NCI-H1694 (cell line): ENCODE data around the gene STK25.
"Not testable (repeated sequence)": the region's sequence is repeated elsewhere in the genome, so short reads cannot be mapped to it uniquely, and the experiment has no call there.

Experiments
- DNase-seq: peaks from one replicate; lab custom pipeline; 2025; lab: John Stamatoyannopoulos, UW

The STK25 gene

DNA sequence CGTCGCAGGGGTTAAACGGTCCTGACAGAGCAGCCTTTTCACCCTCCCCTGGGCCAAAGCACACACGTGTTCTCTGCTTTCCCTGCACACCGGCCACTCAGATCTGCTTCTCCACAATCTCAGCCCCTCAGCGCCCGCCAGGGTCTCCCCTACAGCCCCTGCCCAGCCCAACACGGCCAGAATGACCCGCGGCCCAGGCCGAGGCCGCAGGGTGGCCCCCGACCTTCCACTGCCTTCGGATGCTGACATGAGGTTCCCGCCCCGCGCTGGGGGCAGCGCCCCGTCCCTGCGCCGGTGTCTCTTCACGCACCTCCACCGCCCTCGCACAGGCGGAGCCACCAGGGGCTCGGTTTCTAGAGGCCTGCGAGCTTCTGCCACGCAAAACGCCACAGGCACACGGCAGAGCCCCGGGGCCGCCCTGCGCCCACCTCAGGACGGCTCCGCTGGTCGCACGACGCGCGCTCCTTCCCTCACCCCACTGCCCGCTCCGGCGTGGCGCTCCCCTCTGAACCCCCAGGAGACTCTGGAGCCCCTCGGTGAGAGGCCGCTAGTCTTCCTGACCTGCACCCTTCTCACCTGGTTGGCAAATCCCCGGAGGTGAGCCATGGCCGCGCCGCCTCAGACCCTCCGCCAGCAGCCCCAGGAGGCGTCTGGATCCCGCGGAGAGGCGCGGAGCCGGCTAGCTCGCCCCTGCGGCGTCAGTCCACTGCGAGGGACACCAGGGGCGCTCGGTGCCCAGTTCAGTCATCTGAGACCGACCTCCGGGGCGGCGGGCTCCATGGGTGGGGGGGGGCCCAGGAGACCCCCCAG, 749 bp downstream of the STK25 start:
- no peak for DNase-seq

DNA sequence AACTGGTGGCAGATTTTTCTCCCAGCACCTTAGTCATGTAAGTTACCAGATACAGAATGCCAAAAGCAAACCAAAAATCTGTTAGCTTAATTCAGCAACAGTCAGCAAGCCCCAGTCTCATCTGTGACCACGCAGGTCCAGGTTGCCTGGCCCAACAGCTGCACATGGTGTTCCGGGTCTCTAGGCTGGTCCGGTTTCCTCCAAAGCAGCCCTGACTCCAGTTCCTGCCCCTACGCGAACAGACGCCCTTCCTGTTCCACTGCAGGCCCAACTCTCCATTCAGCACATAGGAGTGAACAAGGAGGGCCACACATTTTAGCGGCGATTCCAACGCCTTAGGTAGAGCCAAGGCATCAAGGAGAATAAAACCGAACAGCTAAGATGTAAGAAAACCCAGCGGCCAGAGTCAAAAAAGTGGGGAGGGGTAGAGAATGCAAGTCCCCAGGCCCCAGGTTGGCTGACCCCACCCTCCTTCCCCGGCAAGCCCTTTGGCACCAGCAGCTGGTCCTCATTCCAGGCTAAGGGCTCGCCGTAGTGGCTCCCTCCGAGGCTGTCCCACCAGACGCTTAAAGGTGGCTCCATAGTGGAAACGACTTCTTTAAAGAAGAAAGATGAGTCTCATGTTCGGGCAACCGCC, 1.5 kb downstream of the STK25 start:
- DNase-seq = no peak

DNA sequence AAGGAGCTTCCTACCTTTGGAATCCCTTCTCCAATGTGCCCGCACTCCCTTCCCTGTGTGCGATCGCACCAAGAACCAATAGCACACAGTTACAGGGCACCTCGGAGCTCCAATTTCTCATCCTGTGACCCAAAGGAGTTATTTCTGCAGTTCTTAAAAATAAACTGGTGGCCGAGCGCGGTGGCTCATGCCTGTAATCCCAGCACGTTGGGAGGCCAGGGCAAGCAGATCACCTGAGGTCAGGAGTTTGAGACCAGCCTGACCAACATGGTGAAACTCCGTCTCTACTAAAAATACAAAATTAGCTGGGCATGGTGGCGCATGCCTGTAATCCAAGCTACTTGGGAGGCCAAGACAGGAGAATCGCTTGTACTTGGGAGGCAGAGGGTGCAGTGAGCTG, 2.1 kb downstream of the STK25 start:
- DNase-seq = not testable (repeated sequence)

DNA sequence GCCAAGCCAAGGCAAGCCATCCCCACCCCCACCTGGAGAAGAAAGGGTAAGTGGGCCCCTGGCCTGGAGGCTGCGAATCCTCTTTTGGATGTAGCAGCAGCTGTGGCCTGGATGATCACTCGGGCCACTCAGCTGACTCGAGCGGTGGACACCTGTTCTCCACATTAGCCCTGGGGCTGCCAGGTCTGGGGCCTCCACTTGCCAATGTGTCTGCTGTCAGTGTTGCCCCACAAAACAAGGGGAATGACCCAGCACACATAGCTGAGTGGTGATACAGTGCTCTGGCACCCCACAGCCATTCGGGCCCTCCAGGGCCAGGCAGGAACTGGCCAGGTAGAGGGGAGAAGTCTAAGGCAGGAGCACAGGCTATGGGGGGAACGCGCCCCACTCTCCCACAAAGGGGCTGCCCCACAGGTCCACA, 2.6 kb downstream of the STK25 start:
- DNase-seq = no peak

DNA sequence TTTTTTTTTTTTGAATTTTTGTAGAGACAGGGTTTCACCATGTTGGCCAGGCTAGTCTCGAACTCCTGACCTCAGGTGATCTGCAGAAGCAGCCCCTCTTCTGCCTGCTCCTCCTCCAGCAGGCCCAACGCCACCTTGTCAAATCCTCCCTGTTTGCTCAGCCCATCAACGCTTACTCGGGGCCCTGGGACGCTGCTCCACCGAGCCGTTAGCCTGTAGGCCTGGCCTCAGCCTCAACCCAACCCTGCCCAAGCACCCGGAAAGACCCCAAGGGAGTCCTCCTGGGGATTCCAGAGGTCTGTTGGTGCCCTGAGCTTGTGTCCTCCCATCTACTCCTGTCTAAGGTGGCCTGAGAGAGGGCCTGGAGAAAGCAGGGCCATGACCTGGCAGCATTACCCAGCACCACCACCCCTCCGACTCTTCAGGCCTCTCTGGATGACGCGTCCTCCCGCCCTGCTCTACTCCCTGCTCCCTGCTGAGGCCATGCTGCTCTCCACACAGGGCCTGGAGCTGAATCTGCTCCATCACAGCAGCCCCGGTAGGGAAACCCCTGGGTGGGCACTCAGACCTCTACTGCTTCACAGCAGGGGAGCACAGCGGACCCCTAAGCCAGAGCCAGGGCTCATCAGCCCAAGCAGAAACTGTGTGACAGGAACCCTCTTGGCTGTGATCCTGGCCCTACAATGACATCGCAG, 3.2 kb downstream of the STK25 start:
- DNase-seq = no peak

DNA sequence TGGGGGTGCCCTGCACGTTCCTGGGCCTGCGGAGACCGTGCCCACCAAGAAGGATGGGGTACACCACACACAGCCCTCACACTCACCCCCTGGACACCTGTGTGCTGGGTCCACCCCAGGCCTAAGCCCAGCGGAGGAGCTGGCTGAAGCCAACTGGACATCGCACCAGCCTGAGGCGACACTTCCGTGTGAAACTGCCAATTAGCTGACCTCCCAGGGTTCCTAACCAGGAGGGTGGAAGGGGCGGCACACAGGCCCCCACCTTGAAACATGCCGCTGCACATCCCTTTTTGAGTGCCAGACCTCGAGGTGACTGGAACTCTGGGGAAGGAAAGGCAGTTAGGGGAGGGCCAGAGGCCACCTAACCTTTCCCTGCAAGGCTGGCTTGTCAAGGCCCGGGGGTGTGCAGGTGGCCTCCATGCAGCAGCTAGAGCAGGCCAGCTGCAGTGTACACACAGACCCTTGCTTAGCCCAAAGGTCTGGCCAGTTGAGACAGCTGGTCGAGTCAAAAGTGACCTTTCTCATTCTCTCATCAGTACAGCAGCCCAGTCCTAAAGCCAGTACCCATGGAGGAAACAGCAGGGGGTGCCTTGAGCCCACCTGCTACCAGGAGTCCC, 4.5 kb downstream of the STK25 start:
- DNase-seq = no peak

DNA sequence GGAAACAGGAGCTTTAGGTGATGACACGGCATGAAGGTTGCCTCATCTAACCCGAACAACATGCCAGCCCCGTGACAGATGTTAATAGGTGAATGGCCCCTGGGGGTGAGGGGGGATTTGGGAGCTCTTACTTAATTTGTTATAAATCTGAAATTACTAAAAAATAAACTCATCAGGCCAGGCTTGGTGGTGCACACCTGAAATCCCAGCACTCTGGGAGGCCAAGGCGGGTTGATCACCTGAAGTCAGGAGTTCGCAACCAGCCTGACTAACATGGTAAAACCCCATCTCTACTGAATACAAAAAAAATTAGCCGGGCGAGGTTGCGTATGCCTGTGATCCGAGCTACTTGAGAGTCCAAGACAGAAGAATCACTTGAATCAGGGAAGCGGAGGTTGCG, 6.1 kb downstream of the STK25 start:
- no peak for DNase-seq

DNA sequence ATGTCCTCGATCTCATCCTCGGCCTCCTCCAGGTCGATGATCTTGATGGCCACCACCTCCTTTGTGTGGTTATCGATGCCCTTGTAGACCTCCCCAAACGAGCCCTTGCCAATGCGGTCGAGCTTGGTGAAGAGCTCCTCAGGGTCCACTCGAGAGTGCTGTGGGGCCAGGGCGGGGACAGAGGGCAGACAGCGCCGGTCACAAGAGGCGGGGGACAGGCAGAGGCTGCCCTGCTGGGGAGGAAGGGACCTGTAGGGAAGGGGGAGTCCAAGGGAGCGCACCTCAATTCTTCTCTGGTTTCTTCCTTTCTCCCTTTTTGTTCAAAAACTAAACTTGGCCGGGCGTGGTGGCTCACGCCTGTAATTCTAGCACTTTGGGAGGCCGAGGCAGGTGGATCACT, 6.8 kb downstream of the STK25 start:
- DNase-seq = no peak

DNA sequence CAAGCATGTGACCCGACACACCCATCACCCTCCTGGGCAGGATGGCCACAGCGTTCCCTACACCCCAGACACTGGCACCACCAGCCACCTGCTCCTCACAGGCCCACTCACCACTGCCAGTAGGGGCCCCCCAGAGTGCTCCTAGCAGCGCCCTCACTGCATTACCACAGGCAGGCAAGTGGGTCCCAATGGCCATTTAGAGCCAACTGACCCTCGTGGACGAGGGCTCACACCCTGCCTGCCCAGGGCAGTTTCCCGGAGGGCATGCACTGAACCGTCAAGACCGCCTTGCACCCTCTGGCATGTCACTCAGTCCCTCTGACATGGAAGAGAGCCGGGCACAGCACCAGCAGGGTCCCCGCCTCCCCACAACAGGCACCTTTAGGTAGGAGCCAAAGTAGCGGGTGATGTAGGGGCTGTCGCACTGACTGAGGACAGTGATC, 7.3 kb downstream of the STK25 start:
- no peak for DNase-seq

DNA sequence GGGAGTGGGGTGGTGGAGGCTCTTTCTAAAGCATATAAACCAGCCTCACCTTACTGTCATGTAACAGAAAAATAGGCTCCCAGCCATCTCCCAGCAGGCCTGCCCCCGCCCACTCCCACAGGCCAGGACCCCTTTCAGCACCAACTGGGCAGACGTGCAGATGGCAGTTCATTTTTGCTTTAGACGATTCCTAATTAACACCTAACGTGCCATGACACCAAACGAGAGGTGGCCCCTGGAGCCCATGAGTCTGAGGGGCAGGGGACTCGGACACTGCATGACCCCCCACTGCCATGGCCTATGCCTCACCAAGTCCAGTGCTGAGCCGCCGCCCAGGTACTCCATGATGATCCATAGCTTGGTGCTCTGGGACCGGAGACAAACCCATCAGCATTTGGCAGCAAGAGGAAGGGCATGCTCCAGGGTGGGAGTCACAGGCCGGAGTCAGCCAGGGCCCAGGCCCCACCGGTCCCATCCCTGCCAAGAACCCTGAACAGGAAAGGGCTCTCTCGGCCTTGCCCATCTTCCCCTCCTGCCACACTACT, 7.9 kb downstream of the STK25 start:
- DNase-seq = no peak

DNA sequence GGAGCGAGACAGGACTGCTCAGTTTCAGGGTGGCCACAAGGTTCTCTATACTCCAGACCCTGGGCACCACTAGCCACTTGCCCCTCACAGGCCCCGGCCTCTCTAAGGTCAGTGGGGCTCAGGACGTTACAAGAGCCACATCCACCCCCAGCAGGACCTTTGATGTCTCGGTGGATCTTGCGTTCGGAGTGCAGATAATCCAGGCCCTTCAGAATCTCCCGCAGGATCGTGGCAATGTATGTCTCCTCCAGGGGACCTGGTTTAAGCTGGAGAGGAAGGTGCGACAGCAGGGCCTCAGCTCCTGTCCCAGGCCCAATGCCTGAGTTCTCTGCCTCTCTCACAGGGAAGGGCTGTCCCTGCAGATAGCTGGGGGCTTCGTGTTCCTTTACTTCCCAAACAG, 8.4 kb downstream of the STK25 start:
- DNase-seq = no peak

DNA sequence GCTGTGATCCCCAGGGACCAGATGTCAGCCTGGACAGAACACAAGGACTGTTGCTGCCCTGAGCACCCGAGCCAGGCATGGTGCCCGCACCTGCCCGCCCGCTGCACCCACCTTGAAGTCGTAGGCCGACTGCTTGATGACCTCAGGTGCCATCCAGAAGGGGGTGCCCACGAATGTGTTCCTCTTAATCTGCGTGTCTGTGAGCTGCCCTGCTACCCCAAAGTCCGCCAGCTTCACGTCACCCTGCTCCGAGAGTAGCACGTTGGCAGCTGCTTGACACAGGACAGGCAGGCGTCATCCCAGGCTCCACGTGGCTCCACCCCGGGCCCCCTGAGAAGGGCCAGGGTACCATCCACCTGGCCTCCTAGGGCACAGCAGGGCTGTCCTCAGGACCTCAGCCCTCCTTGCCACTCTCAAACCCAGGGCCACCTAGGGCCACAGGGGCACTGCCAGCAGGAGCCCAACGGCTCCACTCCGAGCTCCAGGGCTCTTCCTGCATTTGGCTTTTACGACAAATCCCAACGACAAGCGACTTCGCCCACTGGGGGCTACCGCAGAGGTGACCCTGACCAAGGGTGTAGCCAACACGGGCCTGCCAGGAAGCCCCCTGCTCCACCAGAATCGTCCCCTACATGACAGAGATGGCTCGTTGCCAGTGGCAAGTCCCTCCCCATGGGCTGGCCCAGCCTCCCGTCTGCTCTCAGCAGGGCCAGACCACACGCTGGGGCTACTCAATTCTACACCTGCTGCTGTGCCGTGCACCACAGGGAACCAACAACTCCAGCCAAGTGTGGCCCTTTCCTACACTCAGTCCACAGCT, 9.0 kb downstream of the STK25 start:
- DNase-seq = no peak

DNA sequence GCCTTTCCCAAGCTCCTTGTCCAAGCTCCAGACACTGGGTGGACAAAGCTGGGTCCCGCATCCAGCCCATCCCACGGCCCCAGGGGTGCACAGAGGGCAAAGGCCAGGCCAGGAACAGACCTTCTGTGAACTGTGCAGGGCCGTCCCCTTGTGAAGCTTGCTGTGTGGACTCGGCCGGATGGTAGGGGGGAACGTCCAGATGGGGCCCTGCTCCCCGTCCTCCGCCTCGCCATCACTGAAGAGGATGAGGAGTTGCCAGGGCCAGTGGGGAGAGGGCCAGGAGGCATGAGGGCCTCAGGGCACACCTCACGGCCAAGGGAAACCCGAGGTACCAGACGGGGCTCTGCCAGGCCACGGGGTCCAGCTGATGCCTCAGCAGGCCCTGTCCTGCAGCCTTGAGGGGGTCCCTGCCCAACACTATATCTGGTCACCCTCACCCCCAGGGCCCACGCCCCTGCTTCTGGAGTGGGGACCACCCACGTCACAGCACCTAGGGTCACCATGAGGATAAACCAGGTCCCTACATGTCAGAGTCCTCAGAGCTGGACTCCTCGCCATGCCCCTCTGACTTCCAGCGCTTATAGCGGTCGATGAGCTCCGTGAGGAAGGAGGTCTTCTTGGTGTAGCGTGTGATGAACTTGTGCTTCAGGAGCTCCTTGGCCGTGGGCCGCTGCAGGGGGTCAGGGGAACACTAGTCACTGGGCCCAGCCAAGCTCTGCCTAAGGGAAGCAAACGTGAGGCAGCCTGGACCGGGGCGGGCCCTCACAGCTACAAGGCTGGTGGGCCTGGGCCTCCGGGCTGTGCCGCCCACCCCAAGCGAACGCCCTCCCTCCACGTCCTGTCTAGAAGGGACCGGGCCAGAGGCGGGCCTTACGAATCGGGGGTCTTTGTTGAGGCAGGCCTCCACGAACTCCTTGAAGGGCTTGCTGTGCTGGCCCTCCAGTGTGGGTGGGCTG, 10.0 kb downstream of the STK25 start:
- DNase-seq = no peak

DNA sequence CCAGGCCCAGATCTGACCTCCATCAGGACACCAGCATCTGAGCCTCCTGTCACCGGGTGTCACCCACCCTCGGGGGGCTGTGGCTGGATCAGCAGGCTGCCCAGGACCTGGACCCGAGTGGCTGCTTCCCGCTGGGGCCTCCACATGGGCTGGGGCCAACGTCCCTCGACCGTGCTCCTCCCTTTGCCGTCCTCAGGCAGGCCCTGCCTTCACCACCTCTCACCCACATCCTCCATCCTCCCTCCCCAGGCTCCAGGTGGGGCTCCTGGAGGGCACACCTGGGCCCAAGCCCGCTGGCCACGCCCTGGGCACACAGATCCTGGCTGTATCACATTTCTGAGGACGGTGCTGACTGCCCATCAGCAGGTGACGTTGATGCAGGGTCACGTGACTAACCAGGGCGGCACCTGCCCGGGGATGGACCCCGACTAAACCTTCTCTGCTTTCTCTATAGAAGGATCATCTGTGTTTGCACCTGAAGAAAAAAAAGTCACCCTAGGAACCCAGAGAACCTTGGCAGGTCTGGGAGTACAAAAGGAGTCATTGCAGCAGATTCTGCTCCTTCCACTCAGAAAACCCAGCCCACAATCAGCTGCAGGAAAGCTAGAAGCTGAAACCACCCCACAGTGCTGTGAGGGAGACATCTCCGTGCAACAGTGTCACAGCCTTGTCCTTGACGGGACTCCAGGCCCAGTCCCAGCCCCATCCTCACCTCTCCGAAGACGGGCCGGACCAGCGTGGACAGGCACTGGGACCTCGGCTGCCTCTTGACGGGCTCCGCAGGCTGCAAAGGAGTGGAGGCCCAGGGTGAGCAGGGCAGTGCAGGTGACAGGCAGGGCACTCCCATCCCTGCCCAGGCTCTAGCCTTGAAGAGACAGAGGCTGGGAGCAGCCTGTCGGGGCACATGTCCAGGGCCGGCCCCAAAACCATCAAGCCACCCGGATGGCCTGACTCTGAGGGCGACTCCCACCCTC, 11.2 kb downstream of the STK25 start:
- DNase-seq = no peak

DNA sequence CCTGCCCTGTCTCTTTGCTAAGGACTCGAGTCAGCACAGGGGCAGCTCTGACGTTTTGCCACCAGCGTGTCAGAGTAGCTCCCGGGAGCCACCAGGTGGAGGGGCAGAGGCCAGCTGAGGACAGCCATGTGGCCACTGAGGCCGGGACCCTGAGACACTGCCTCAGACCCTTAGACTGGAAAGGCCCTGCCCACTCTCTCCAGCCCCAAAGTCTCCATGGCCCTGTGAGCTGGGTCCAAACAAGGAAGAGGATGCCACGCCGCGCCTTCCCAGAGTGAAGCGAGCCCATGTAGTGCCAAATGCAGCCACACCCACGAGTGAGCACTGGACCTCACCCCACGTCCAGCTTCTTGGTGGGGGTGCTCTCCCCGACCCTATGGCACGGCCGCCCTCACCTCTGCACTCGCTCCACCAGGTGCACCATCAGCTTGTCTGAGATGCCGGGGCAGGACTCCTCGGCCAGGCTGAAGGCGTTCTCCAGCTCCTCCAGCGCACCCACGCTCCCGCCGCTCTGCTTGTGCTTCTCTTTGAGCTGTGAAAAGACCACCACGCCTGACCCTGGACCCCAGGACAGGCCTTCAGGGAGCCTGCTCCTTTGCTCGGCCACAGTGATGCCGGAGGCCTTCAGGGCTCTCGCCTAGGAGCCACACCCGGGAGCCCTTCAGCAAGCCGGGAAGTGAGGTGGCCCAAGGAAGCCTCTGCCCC, 12.2 kb downstream of the STK25 start:
- DNase-seq = no peak

DNA sequence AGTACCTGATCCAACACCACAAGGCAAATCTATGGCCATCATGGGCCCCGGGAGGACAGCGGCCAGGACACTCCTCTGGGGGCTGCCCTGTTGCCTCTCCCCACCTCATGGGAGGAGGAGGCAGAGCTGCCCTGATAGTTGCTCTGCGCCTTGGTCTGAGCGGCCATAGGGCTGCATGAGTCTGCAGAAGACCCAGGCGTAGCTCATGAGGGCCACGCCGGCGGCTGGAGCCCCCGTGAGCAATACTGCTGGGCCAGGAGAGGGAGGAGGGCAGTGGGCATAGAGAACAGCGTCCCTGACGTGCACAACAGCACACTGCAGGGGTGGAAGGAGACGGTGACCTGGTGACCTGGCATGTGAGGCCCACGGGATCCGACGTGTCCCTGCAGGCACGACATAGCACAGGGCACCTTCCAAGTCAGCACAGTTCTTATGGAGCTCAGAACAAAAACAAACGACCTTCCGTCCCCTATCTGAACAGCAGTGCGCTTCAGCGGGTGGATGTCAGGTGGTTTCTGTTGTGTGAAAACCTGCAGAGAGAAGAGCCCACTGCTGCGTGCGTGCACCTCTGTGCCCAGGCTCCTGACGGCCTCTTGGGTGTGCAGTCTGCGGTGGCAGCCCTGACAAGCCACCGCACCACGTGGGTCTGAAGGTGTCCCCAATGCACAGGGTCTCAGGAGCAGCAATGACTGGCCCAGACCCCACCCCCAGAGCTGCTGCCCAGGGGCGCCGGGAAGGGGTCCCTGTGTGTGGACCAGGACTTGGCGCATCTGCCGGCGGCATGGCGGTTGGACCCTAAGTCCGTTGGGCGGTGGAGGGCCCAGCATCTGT, 13.0 kb downstream of the STK25 start:
- no peak for DNase-seq

DNA sequence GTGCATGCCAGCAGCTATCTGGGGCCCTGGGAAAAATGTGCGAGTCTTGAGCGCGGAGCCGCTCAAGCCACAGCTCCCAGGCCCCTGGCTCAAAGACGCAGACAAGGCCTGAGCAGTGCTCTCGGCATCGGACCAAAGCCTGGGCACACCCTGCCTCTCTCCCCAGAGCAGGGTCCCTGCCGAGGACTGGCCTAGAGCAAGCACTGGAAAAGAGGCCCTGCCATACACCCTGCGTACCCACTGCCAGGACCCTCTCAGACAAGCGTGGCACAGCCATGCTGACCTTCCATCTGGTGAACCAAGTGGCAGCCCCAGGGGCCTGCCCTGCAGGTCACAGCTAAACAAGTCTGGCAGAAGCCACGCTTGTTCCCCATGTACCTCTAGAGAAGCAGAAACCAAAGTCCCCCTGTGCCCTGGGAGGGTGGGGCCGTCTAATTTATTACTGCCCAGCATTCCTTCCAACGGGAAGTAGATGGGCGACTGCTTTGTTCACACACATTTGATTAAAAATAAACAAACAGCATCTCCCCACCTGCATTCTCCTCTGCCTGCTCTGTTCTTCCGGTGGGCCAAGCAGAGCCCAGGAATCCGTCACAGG, 14.0 kb downstream of the STK25 start:
- no peak for DNase-seq
